Rectal smooth muscle tissue (tissue), 1 donor: ENCODE results near the gene TENM4.

Source experiments
- H3K27ac ChIP-seq: one replicate; pipeline ENCODE4 v1.7.0; 2013; ENCODE audit warnings: low read depth, low read length, inconsistent platforms
- H3K27me3 ChIP-seq: one replicate; pipeline ENCODE4 v1.7.0; 2013; ENCODE audit warnings: low read length; ENCODE audit not compliant: control insufficient read depth, insufficient read depth
- H3K36me3 ChIP-seq: one replicate; pipeline ENCODE4 v1.7.0; 2013; ENCODE audit warnings: low read length; ENCODE audit not compliant: control insufficient read depth, insufficient read depth
- H3K4me1 ChIP-seq: one replicate; pipeline ENCODE4 v1.7.0; 2013; ENCODE audit warnings: low read length; ENCODE audit not compliant: control insufficient read depth, insufficient read depth
- H3K4me3 ChIP-seq: one replicate; pipeline ENCODE4 v1.7.0; 2013; ENCODE audit warnings: low read length
- H3K9ac ChIP-seq: one replicate; pipeline ENCODE4 v1.7.0; 2013; ENCODE audit warnings: low read length

Gene TENM4

GRCh38 chr11:79092791-79093353 lies 348.0 kb downstream of the TENM4 start:
- no peak overlapping the region for H3K4me3 ChIP-seq
- H3K27ac ChIP-seq: no peak overlapping the region
- no peak overlapping the region for H3K9ac ChIP-seq
- no peaks in the 10 kb centered on the region for H3K27me3 ChIP-seq
- H3K4me1 ChIP-seq: peaks cover 7% of the 10 kb centered on the region
- no peaks in the 10 kb centered on the region for H3K36me3 ChIP-seq

- Histone ChIP-seq H3K27ac (no peak overlapping the region), H3K9ac (no peak overlapping the region), H3K4me1 (peaks cover 16% of the 10 kb centered on the region), H3K27me3 (no peaks in the 10 kb centered on the region), H3K36me3 (no peaks in the 10 kb centered on the region), H3K4me3 (no peak overlapping the region)
Measured at GRCh38 chr11:79090191-79090705, 350.6 kb downstream of the TENM4 start.

GRCh38 chr11:79089601-79090000 lies 351.2 kb downstream of the TENM4 start:
- Histone ChIP-seq H3K4me3 (no peak overlapping the region), H3K27ac (no peak overlapping the region), H3K27me3 (no peaks in the 10 kb centered on the region), H3K9ac (no peak overlapping the region), H3K36me3 (no peaks in the 10 kb centered on the region), H3K4me1 (peaks cover 16% of the 10 kb centered on the region)

GRCh38 chr11:79088967-79089366 lies 351.9 kb downstream of the TENM4 start:
- Histone ChIP-seq H3K9ac (no peak overlapping the region), H3K4me3 (no peak overlapping the region), H3K27ac (no peak overlapping the region), H3K36me3 (no peaks in the 10 kb centered on the region), H3K27me3 (no peaks in the 10 kb centered on the region), H3K4me1 (peaks cover 16% of the 10 kb centered on the region)

- no peaks in the 10 kb centered on the region for H3K36me3 ChIP-seq
- H3K9ac ChIP-seq: no peak overlapping the region
- no peak overlapping the region for H3K4me3 ChIP-seq
- no peaks in the 10 kb centered on the region for H3K27me3 ChIP-seq
- no peak overlapping the region for H3K27ac ChIP-seq
- H3K4me1 ChIP-seq: peaks cover 16% of the 10 kb centered on the region
Measured at GRCh38 chr11:79087961-79088318, 352.9 kb downstream of the TENM4 start.

GRCh38 chr11:79087238-79087960 lies 353.4 kb downstream of the TENM4 start:
- Histone ChIP-seq H3K9ac (no peak overlapping the region), H3K4me3 (no peak overlapping the region), H3K27ac (no peak overlapping the region), H3K27me3 (no peaks in the 10 kb centered on the region), H3K36me3 (no peaks in the 10 kb centered on the region), H3K4me1 (peaks cover 16% of the 10 kb centered on the region)

GRCh38 chr11:79086056-79086455 lies 354.8 kb downstream of the TENM4 start:
- H3K4me1 ChIP-seq: peaks cover 16% of the 10 kb centered on the region
- H3K36me3 ChIP-seq: no peaks in the 10 kb centered on the region
- H3K27me3 ChIP-seq: no peaks in the 10 kb centered on the region
- H3K9ac ChIP-seq: no peak overlapping the region
- H3K27ac ChIP-seq: no peak overlapping the region
- no peak overlapping the region for H3K4me3 ChIP-seq

GRCh38 chr11:79084382-79084781 lies 356.4 kb downstream of the TENM4 start:
- Histone ChIP-seq H3K4me3 (no peak overlapping the region), H3K27ac (no peak overlapping the region), H3K9ac (no peak overlapping the region), H3K27me3 (no peaks in the 10 kb centered on the region), H3K4me1 (peaks cover 16% of the 10 kb centered on the region), H3K36me3 (no peaks in the 10 kb centered on the region)

- no peak overlapping the region for H3K4me3 ChIP-seq
- peaks cover 16% of the 10 kb centered on the region for H3K4me1 ChIP-seq
- H3K27ac ChIP-seq: no peak overlapping the region
- no peaks in the 10 kb centered on the region for H3K27me3 ChIP-seq
- no peaks in the 10 kb centered on the region for H3K36me3 ChIP-seq
- H3K9ac ChIP-seq: no peak overlapping the region
Measured at GRCh38 chr11:79083352-79083751, 357.5 kb downstream of the TENM4 start.

- H3K27ac ChIP-seq: no peak overlapping the region
- H3K4me3 ChIP-seq: no peak overlapping the region
- no peaks in the 10 kb centered on the region for H3K36me3 ChIP-seq
- peaks cover 16% of the 10 kb centered on the region for H3K4me1 ChIP-seq
- H3K9ac ChIP-seq: no peak overlapping the region
- no peaks in the 10 kb centered on the region for H3K27me3 ChIP-seq
Measured at GRCh38 chr11:79082907-79083306, 357.9 kb downstream of the TENM4 start.

GRCh38 chr11:79082280-79082679 lies 358.6 kb downstream of the TENM4 start:
- H3K27ac ChIP-seq: no peak overlapping the region
- H3K4me3 ChIP-seq: no peak overlapping the region
- H3K36me3 ChIP-seq: no peaks in the 10 kb centered on the region
- H3K27me3 ChIP-seq: no peaks in the 10 kb centered on the region
- H3K9ac ChIP-seq: no peak overlapping the region
- peaks cover 16% of the 10 kb centered on the region for H3K4me1 ChIP-seq

- H3K4me1 ChIP-seq: peaks cover 17% of the 10 kb centered on the region
- no peaks in the 10 kb centered on the region for H3K27me3 ChIP-seq
- no peak overlapping the region for H3K27ac ChIP-seq
- no peak overlapping the region for H3K9ac ChIP-seq
- H3K4me3 ChIP-seq: no peak overlapping the region
- H3K36me3 ChIP-seq: no peaks in the 10 kb centered on the region
Measured at GRCh38 chr11:79081471-79082031, 359.3 kb downstream of the TENM4 start.

- H3K4me3 ChIP-seq: no peak overlapping the region
- H3K27ac ChIP-seq: no peak overlapping the region
- H3K27me3 ChIP-seq: no peaks in the 10 kb centered on the region
- no peaks in the 10 kb centered on the region for H3K36me3 ChIP-seq
- H3K4me1 ChIP-seq: peaks cover 17% of the 10 kb centered on the region
- H3K9ac ChIP-seq: no peak overlapping the region
Measured at GRCh38 chr11:79080551-79080950, 360.3 kb downstream of the TENM4 start.
